ENCODE measurements around the gene USP35.

DNA sequence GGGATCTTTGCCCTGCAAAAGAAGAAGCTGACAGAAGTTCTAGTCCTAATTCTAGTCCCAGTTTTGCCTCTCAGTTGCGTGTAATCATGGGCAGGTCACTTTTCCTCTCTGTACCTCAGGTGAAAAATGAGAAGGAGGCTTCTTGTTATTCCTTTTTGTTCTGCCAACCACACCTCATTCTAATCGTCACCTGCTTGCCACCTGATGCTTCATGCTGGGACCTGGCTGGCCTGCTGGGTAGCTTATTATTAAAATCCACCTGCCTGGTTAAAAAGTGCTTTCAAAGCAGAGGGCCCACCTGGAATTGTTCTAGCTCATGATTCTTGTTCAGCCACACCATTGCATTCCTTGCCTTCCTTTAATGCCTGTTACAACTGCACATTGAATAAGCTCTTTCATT lies 40.9 kb upstream of the USP35 start:
- TF ChIP-seq, protein P1, sequence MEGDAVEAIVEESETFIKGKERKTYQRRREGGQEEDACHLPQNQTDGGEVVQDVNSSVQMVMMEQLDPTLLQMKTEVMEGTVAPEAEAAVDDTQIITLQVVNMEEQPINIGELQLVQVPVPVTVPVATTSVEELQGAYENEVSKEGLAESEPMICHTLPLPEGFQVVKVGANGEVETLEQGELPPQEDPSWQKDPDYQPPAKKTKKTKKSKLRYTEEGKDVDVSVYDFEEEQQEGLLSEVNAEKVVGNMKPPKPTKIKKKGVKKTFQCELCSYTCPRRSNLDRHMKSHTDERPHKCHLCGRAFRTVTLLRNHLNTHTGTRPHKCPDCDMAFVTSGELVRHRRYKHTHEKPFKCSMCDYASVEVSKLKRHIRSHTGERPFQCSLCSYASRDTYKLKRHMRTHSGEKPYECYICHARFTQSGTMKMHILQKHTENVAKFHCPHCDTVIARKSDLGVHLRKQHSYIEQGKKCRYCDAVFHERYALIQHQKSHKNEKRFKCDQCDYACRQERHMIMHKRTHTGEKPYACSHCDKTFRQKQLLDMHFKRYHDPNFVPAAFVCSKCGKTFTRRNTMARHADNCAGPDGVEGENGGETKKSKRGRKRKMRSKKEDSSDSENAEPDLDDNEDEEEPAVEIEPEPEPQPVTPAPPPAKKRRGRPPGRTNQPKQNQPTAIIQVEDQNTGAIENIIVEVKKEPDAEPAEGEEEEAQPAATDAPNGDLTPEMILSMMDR (IDR thresholded peaks at IDR 0.05; ENCODE audit: low read length) = no peak
- TF ChIP-seq EZH2 (optimal IDR thresholded peaks at IDR 0.05; ENCODE audit: low read depth, low read length) (no peak), EZH2phosphoT487 (IDR thresholded peaks at IDR 0.05; ENCODE audit: low read length) (no peak)
